Natural killer cell (primary cell): ENCODE data around the gene FIBP. TPM values are rescaled to one million over a fixed set of nuclear protein-coding genes. Genes with fewer than 3 reads are reported as not detected.
"Not testable (repeated sequence)": the region's sequence is repeated elsewhere in the genome, so short reads cannot be mapped to it uniquely, and the experiment has no call there.

Experiments used
- ATAC-seq, 3 donors: fragments of 150-1000 bp in 2 of 3; fragments of 200-7000 bp in 1 of 3; cut with Tn5 transposase; 1 replicate in 1 of 3; 2 replicates in 2 of 3; pipeline ENCODE4 v1.10.0; 2021; ENCODE audit warnings: mild to moderate bottlenecking in 2 of 3, moderate library complexity in 2 of 3
- DNase-seq, 2 donors: peaks; one replicate each; pipeline versions ENCODE4 v3.0.0 to v3.0.0-alpha.2; 2013 to 2021; ENCODE audit warnings: mixed read lengths in 1 of 2
- H3K27ac ChIP-seq: one replicate; pipeline ENCODE4 v1.5.1; 2013; ENCODE audit warnings: mild to moderate bottlenecking, low read length
- H3K27me3 ChIP-seq: one replicate; pipeline ENCODE4 v1.6.1; 2013; ENCODE audit warnings: low read length; ENCODE audit not compliant: control insufficient read depth, insufficient read depth
- H3K36me3 ChIP-seq: one replicate; pipeline ENCODE4 v1.6.1; 2013; ENCODE audit warnings: low read length; ENCODE audit not compliant: control insufficient read depth, insufficient read depth
- H3K4me1 ChIP-seq: one replicate; pipeline ENCODE4 v1.6.1; 2013; ENCODE audit warnings: low read length; ENCODE audit not compliant: control insufficient read depth, insufficient read depth
- H3K4me3 ChIP-seq: one replicate; pipeline ENCODE4 v1.5.1; 2013; ENCODE audit warnings: low read length
- H3K9me3 ChIP-seq: one replicate; pipeline ENCODE4 v1.6.1; 2013; ENCODE audit warnings: low read length; ENCODE audit not compliant: control insufficient read depth, insufficient read depth
- H3K27ac Mint-ChIP-seq, 2 donors: one replicate each; pipeline ENCODE4 v1.8.0; 2022; ENCODE audit warnings: mild to moderate bottlenecking in 2 of 2, mixed read lengths in 2 of 2, moderate library complexity in 1 of 2
- H3K27me3 Mint-ChIP-seq, 2 donors: one replicate each; pipeline ENCODE4 v1.8.0; 2022; ENCODE audit warnings: low read depth in 2 of 2, mixed read lengths in 2 of 2
- H3K36me3 Mint-ChIP-seq: one replicate; pipeline ENCODE4 v1.8.0; 2022; ENCODE audit warnings: mixed read lengths
- H3K4me1 Mint-ChIP-seq, 2 donors: one replicate each; pipeline ENCODE4 v1.8.0; 2022; ENCODE audit warnings: mixed read lengths in 2 of 2
- H3K4me3 Mint-ChIP-seq: one replicate; pipeline ENCODE4 v1.8.0; 2022; ENCODE audit warnings: mild to moderate bottlenecking, moderate library complexity, mixed read lengths
- H3K9me3 Mint-ChIP-seq, 2 donors: one replicate each; pipeline ENCODE4 v1.8.0; 2022; ENCODE audit warnings: mixed read lengths in 2 of 2
- WGBS: methylation state at CpG from one replicate; pipeline ENCODE4 v1.1.7; 2013; ENCODE audit warnings: missing lambda C conversion rate; ENCODE audit not compliant: insufficient coverage; 5-methylcytosine and 5-hydroxymethylcytosine counted together
- intact Hi-C: fragments of 100-400 bp; cut with micrococcal nuclease; formaldehyde crosslinking; loops from one replicate; pipeline ENCODE4 v1.14.2; 2022
- total RNA-seq, 4 donors: library from RNA; stranded (reverse); fragments of 120-200 nt in 1 of 4; gene quantifications; one replicate each; pipeline versions ENCODE4 v1.2.3 to v1.2.4, GENCODE V29; 2013 to 2022
- TF ChIP-seq, protein P1 (sequence below): fragments of 200-600 bp; IDR thresholded peaks from one replicate; pipeline ENCODE4 v1.8.0; 2022; ENCODE audit warnings: antibody characterized with exemption

The FIBP gene
- total RNA-seq, 3 donors from 2014 or later (not counting 1 experiment from before 2014, with no cell fraction given) = 36.5 to 47.9 (median 45.7) TPM

DNA sequence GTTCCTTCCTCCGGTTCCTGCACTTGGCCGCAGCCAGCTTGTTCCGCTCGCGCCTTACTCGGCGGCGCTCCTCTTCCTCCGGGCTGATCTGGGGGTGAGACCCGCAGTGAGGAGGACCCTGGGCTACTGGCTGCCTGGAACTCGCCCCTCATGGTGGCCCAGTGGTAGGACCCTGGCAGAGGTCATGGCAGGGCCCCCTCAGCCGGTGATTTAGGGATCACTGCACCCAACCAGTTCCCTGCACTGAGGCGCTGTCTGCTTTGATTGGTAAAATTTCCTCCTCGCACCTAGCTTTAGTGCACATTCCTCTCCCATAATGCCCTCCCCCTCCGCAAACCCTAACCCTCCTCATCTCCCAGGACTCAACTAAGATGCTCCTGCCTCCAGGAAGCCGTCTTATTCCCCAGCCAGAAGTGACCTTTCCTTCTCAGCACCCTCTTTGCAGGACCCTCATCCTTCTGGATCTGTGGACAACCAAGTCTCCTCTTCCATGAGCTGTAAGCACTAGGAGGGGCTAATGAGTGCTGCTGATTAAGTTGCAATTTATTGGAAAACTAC is 5.8 kb upstream of the FIBP start:
- peak overlapping the region; percentile 4 for H3K4me3 ChIP-seq
- intact Hi-C loops = loop anchor here (5.0 kb wide), 1 partner anchor 68 kb away; the partner anchor contains the start of gene SART1
- H3K4me3 Mint-ChIP-seq = peak overlapping the region; percentile 88
- TF ChIP-seq, protein P1, sequence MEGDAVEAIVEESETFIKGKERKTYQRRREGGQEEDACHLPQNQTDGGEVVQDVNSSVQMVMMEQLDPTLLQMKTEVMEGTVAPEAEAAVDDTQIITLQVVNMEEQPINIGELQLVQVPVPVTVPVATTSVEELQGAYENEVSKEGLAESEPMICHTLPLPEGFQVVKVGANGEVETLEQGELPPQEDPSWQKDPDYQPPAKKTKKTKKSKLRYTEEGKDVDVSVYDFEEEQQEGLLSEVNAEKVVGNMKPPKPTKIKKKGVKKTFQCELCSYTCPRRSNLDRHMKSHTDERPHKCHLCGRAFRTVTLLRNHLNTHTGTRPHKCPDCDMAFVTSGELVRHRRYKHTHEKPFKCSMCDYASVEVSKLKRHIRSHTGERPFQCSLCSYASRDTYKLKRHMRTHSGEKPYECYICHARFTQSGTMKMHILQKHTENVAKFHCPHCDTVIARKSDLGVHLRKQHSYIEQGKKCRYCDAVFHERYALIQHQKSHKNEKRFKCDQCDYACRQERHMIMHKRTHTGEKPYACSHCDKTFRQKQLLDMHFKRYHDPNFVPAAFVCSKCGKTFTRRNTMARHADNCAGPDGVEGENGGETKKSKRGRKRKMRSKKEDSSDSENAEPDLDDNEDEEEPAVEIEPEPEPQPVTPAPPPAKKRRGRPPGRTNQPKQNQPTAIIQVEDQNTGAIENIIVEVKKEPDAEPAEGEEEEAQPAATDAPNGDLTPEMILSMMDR = no peak
- ATAC-seq (no peak), DNase-seq (peak in 1 of 2 donors; percentile 66)
- peaks cover 0 to 2% of the 10 kb centered on the region in 2 donors for H3K27me3 Mint-ChIP-seq
- peak overlapping the region; percentile 71 for H3K27ac ChIP-seq
- peaks cover 2% of the 10 kb centered on the region for H3K27me3 ChIP-seq
- peaks cover 33 to 40% of the 10 kb centered on the region in 2 donors for H3K4me1 Mint-ChIP-seq
- peaks cover 58% of the 10 kb centered on the region for H3K4me1 ChIP-seq
- H3K27ac Mint-ChIP-seq = peak overlapping the region; percentile 88 to 96
- H3K36me3 ChIP-seq = no peaks in the 10 kb centered on the region
- WGBS = 7% methylated on average over 16 of the region's 16 CpGs
- H3K36me3 Mint-ChIP-seq = no peaks in the 10 kb centered on the region
- H3K9me3 Mint-ChIP-seq = no peaks in the 10 kb centered on the region
- no peaks in the 10 kb centered on the region for H3K9me3 ChIP-seq

DNA sequence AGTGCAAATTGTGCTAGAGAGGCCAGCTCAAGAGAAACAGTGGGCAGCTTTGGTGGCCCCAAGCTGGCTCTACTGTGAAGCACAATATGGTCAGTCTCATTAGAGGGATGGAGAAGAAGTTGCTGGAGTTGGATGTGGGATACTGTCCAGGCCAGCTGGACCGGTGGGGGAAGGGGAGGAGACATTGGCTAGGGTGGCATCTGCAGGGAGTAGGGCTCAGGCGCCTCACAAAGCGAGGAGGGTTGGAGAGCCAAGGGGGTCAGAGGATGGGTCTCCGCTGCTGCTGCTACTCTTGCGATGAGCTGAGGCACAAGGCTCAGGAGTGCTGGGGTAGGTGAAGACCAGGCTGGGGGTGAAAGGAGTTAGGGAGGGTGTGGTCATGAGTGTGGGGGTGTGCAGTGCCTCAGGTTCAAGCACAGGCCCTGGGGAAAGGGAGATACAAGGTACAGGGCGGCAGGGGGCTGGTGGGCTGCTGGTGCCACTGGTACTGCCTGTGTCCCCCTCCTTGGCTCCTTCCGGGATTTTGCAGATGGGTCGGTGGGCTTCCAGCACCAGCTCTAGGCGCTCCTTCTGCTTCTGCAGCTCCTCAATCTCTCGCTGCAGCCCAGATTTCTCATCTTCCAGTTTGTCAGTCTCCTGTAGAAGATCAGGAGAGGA is 4.5 kb upstream of the FIBP start:
- no peaks in the 10 kb centered on the region for H3K27me3 Mint-ChIP-seq
- WGBS = 78% methylated on average over 10 of the region's 10 CpGs
- Histone ChIP-seq H3K9me3 (no peaks in the 10 kb centered on the region), H3K27me3 (no peaks in the 10 kb centered on the region), H3K4me3 (no peak overlapping the region), H3K4me1 (peaks cover 63% of the 10 kb centered on the region), H3K27ac (no peak overlapping the region), H3K36me3 (no peaks in the 10 kb centered on the region)
- H3K4me3 Mint-ChIP-seq = peak overlapping the region; percentile 88
- ATAC-seq = no peak
- no peaks in the 10 kb centered on the region for H3K36me3 Mint-ChIP-seq
- intact Hi-C loops = loop anchor here (5.0 kb wide), 1 partner anchor 70 kb away; the partner anchor contains the start of gene SART1
- H3K27ac Mint-ChIP-seq = peak overlapping the region; percentile 88 to 96
- H3K9me3 Mint-ChIP-seq = no peaks in the 10 kb centered on the region
- no peak for DNase-seq
- H3K4me1 Mint-ChIP-seq = peaks cover 47 to 48% of the 10 kb centered on the region in 2 donors
- TF ChIP-seq, protein P1 = no peak

DNA sequence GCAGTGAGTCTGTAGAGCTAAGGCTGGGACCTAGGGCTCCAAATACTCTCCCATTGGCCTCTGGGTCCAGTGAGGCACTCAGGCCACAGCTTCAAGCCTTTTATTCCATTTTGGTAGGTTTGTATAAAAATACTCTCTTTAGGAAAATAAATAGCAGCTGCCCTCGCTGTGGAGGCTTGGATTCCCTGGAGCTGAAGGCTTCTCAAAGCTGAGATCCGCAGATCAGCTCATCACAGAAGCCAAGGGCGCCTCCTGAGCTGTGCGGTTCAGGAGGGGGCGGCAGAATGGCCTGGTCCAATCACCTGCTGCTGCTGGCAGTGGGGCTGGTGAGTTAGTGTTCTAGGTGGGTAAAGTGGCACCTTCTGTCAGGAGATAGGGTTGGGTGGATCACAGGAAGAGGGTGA is 3.9 kb upstream of the FIBP start:
- H3K36me3 Mint-ChIP-seq, H3K9me3 Mint-ChIP-seq, H3K36me3 ChIP-seq, H3K9me3 ChIP-seq, H3K27me3 Mint-ChIP-seq, H3K27me3 ChIP-seq, ATAC-seq: not testable (repeated sequence)
- Mint-ChIP-seq H3K4me3 (peak overlapping the region; percentile 88), H3K27ac (peak overlapping the region; percentile 88 to 96), H3K4me1 (peaks cover 50 to 53% of the 10 kb centered on the region in 2 donors)
- intact Hi-C loops = loop anchor here (5.0 kb wide), 1 partner anchor 70 kb away; the partner anchor contains the start of gene SART1
- H3K4me1 ChIP-seq = peaks cover 68% of the 10 kb centered on the region
- peak in 1 of 2 donors; percentile 54 for DNase-seq
- 72% methylated on average over 5 of the region's 5 CpGs for WGBS
- H3K4me3 ChIP-seq = peak overlapping the region; percentile 53
- peak overlapping the region; percentile 59 for H3K27ac ChIP-seq
